ENCODE measurements around the gene OST4.
"Not testable (repeated sequence)": the region's sequence is repeated elsewhere in the genome, so short reads cannot be mapped to it uniquely, and the experiment has no call there.

OST4 gene

DNA sequence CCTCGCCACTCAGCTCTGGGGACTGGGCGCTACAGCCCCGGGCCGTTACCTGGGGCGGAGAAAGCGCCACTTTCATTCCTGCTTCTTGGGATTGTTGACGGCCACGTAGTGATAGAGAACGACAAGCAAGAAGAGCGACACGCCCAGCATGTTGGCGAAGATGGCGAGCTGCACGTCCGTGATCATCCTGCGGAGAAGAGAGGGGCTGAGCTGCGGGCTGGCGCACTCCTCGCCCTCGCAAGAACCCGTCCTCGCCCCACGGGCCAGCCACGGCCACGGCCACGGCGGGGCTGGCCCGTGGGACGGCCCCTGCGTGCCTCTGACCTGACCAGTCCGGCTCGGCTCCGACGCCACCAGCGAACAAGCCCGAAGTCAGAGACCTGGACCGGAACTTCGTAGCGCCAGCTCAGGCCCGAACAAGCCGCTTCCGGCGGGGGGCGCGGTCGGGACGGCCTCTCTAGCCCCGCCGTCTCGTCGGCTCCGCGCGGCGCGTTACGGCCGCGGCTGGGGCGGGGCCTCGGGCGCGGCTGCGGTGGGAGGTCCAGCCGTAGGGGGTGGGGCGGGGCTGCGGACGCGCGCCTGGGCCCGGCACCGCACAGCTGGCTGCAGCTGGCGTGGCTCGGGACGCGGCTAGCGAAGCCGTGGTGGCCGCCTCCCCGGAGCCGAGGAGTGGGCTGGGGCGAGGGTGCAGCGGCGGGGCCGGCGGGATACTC, at the start of gene OST4:
Gene OST4 (minus strand): TSS at position 378 of the 713 bp plus-strand sequence.
- H3F3A ChIP-seq (ENCODE audit: control insufficient read depth, insufficient read depth) = peaks cover 13% of the 10 kb centered on the region; the same call in 1 of the 2 replicates
- no peaks in the 10 kb centered on the region for H3K9me2 ChIP-seq (replicated peaks; ENCODE audit: control insufficient read depth, low read length)
- H4K20me1 ChIP-seq (ENCODE audit: control insufficient read depth, insufficient read depth, low read depth, low read length) = no peaks in the 10 kb centered on the region
- peak within 1 kb of the TSS; percentile 86 for H3K4me3 ChIP-seq (ENCODE audit: low read length)
- H3K36me3 ChIP-seq (ENCODE audit: control insufficient read depth, low read length) = peaks cover 43% of the 10 kb centered on the region
- peaks cover 58% of the 10 kb centered on the region for H3K4me1 ChIP-seq (ENCODE audit: control insufficient read depth, low read length)
- H3K4me2 ChIP-seq (ENCODE audit: low read length) = peak within 1 kb of the TSS; percentile 74
- peaks cover 34% of the 10 kb centered on the region for H3K79me2 ChIP-seq (ENCODE audit: control insufficient read depth, low read length)
- no peaks in the 10 kb centered on the region for H3K9me3 ChIP-seq (ENCODE audit: control insufficient read depth, insufficient read depth, low read length)
- no peaks in the 10 kb centered on the region for H3K27me3 ChIP-seq (ENCODE audit: control insufficient read depth, low read length)
- H3K27ac ChIP-seq (ENCODE audit: low read depth, low read length) = peak within 1 kb of the TSS; percentile 37
- TF ChIP-seq, protein P1, sequence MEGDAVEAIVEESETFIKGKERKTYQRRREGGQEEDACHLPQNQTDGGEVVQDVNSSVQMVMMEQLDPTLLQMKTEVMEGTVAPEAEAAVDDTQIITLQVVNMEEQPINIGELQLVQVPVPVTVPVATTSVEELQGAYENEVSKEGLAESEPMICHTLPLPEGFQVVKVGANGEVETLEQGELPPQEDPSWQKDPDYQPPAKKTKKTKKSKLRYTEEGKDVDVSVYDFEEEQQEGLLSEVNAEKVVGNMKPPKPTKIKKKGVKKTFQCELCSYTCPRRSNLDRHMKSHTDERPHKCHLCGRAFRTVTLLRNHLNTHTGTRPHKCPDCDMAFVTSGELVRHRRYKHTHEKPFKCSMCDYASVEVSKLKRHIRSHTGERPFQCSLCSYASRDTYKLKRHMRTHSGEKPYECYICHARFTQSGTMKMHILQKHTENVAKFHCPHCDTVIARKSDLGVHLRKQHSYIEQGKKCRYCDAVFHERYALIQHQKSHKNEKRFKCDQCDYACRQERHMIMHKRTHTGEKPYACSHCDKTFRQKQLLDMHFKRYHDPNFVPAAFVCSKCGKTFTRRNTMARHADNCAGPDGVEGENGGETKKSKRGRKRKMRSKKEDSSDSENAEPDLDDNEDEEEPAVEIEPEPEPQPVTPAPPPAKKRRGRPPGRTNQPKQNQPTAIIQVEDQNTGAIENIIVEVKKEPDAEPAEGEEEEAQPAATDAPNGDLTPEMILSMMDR (IDR thresholded peaks at IDR 0.05; ENCODE audit: low read depth, low read length, poor library complexity, severe bottlenecking) = peak; percentile 35
- no peak for TF ChIP-seq EZH2phosphoT487 (IDR thresholded peaks at IDR 0.05; ENCODE audit: borderline replicate concordance, low read length)

DNA sequence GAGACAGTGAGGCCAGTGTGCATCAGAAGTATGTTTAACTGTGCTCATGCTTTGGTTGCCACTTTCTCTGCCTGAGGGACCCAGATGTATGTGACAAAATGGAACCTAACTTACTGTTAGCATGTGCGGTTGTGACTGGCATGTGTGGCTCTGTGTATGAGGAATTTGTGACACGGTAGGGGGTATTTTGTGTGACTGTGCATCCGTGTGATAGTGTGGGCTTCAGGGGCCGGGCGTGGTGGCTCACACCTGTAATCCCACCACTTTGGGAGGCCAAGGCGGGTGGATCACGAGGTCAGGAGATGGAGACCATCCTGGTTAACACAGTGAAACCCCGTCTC, 47.8 kb upstream of the OST4 start:
- H3K36me3 ChIP-seq (ENCODE audit: control insufficient read depth, low read length); H3K9me2 ChIP-seq (replicated peaks; ENCODE audit: control insufficient read depth, low read length); H3F3A ChIP-seq (ENCODE audit: control insufficient read depth, insufficient read depth); H3K9me3 ChIP-seq (ENCODE audit: control insufficient read depth, insufficient read depth, low read length); H3K79me2 ChIP-seq (ENCODE audit: control insufficient read depth, low read length); H4K20me1 ChIP-seq (ENCODE audit: control insufficient read depth, insufficient read depth, low read depth, low read length); H3K27ac ChIP-seq (ENCODE audit: low read depth, low read length): not testable (repeated sequence)
- Histone ChIP-seq H3K27me3 (ENCODE audit: control insufficient read depth, low read length) (peaks cover 29% of the 10 kb centered on the region), H3K4me3 (ENCODE audit: low read length) (peak overlapping the region; percentile 55), H3K4me2 (ENCODE audit: low read length) (peak overlapping the region; percentile 65), H3K4me1 (ENCODE audit: control insufficient read depth, low read length) (peaks cover 13% of the 10 kb centered on the region)

DNA sequence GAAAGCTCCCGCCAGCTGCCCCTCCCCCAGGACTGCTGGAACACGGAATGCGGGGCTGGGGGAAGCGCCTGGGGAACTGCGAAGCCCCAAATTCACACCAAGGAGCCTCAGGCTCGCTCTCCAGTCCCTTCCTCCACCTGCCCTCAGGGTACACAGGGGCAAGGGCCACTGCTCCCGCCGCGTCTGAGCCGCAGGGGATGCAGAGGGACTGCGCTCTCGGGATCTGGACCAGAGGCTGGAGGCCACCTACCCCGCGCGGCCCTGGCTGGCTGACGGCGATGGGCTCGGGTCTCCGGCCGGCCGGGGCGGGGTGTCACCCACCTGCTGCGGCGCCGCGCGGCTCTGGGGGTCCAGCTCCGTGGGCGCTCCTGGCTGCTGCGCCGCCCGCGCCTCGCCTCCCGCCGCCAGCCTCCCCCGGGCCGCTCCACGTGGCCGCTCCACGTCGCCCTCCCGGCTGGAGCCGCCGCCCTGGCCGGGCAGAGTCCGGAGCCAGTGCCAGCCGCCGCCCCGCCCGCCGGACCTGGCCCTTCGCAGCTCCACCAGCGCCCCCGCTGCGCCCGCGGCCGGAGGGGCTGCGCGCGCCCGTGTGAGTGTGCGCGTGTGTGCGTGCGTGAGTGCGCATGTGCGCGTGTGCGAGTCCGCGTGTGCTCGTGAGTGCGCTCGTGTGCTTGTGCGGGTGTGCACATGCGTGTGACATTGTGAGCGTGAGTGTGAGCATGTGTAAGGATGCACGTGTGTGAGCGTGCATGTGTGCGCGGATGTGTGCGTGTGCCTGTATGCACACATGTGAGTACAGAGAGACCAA, 47.3 kb upstream of the OST4 start, which contains the start of gene CGREF1:
Gene CGREF1 (minus strand): TSS at position 604 of the 805 bp plus-strand sequence. CDS start 14,762 bp downstream, outside the sequence.
- Histone ChIP-seq H3K4me3 (ENCODE audit: low read length) (peak within 1 kb of the TSS; percentile 55), H3K36me3 (ENCODE audit: control insufficient read depth, low read length) (no peaks in the 10 kb centered on the region), H3K9me2 (replicated peaks; ENCODE audit: control insufficient read depth, low read length) (no peaks in the 10 kb centered on the region), H4K20me1 (ENCODE audit: control insufficient read depth, insufficient read depth, low read depth, low read length) (no peaks in the 10 kb centered on the region), H3K79me2 (ENCODE audit: control insufficient read depth, low read length) (no peaks in the 10 kb centered on the region), H3F3A (ENCODE audit: control insufficient read depth, insufficient read depth) (no peaks in the 10 kb centered on the region), H3K9me3 (ENCODE audit: control insufficient read depth, insufficient read depth, low read length) (no peaks in the 10 kb centered on the region), H3K4me2 (ENCODE audit: low read length) (peak within 1 kb of the TSS; percentile 65), H3K27me3 (ENCODE audit: control insufficient read depth, low read length) (peaks cover 25% of the 10 kb centered on the region), H3K4me1 (ENCODE audit: control insufficient read depth, low read length) (peaks cover 9% of the 10 kb centered on the region), H3K27ac (ENCODE audit: low read depth, low read length) (no peak within 1 kb of the TSS)
- TF ChIP-seq EZH2phosphoT487 (IDR thresholded peaks at IDR 0.05; ENCODE audit: borderline replicate concordance, low read length) = no peak
- TF ChIP-seq, protein P1 (IDR thresholded peaks at IDR 0.05; ENCODE audit: low read depth, low read length, poor library complexity, severe bottlenecking) = no peak

All from DOHH2 (cell line).